NCI-H345 treated with DMSO at 0.1 percent for 48 hours (cell line): ENCODE data around the gene OCA2.

Source experiments
- DNase-seq: peaks from one replicate; lab custom pipeline; 2025; ENCODE audit not compliant: unreplicated experiment; lab: John Stamatoyannopoulos, UW

Gene OCA2

GRCh38 chr15:27885201-27885600 is 213.9 kb downstream of the OCA2 start:
- no peak for DNase-seq

- no peak for DNase-seq
Measured at GRCh38 chr15:27884726-27885125, 214.4 kb downstream of the OCA2 start.

GRCh38 chr15:27878841-27879240 is 220.3 kb downstream of the OCA2 start:
- no peak for DNase-seq

DNA sequence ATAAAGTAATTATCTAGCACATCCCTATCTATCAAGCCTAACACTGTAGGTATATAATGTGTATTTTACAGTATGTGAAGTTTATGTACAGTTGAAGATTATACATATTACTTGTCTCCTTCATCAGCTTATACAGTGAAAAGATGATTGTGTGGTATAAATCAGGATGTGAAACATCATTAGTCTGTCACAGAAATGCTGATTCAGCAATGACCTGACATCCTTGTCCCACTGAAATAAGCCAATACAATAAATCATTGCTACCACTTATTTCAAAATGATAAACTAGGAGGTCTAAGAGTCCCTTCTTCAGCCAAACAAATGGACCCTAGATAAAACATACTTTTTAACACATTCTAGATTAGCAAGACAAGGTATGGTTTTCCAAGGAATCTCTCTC is 225.3 kb downstream of the OCA2 start:
- DNase-seq, result no peak

DNA sequence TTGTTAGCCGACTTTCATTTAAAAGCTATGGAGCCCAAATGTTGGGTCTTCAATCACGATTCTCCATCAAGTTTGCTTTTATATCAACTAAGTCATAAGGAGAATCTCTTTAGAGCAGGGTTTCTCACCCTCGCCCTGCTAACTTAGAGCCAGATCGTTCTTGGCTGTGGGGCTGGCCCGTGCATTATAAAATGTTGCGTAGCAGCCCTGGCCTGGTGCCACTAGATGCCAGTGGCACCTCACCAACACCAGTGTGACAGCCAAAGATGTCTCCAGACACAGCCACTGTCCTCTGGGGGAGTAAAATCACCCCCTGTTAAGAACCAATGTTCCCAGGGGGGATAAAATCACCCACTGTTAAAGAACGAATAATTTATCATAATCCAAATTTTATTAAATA is 226.1 kb downstream of the OCA2 start:
- DNase-seq, result no peak

- no peak for DNase-seq
Measured at GRCh38 chr15:27872355-27872754, 226.8 kb downstream of the OCA2 start.

GRCh38 chr15:27871902-27872260 is 227.2 kb downstream of the OCA2 start:
- no peak for DNase-seq

GRCh38 chr15:27871078-27871901 is 227.8 kb downstream of the OCA2 start:
- no peak for DNase-seq

DNA sequence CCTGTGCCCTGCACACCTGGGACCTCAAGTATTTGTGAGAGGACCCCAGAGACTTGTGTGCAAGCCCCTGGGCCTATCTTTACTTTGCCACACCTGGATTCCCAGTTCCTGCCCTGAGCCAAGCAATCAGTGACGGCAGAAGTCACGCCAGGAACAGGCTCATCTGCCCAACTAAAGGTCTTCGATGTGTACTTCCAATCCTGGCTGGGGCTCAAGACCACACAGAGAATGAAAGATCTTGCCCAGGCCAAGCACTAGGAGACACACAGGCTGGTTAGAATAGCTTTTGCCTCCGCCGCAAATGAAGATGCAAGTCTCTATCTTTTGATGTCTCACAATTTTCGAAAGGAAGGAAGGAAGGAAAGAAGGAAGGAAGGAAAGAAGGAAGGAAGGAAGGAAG is 228.8 kb downstream of the OCA2 start:
- no peak for DNase-seq

DNA sequence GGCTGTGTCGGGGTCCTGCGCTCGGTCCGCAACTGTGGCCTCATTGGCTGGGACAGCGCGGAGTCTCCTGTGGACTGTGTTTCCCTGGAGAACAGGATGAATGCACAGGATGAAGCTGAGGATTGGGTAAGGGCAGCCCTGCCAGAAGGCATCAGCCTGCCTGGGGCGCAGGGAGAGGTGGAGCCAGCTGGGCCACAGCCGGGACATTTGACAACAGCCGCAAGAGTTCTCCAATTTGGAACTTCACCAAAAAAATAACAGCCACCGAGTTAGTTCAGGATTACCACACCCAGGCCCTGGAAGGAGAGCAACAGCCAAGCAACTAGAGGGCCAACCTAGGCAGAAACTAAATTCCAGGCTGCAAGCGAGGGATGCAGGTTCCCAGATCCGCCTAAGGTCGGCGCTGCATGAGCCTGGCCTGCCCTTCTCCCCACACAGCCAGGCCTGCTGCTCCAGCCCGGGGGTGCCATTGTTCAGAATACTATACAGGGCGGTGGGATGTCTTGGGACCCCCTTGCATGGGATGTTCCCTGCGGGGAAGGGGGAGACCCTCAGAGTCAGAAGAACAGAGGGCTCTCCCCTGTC is 229.3 kb downstream of the OCA2 start:
- no peak for DNase-seq

DNA sequence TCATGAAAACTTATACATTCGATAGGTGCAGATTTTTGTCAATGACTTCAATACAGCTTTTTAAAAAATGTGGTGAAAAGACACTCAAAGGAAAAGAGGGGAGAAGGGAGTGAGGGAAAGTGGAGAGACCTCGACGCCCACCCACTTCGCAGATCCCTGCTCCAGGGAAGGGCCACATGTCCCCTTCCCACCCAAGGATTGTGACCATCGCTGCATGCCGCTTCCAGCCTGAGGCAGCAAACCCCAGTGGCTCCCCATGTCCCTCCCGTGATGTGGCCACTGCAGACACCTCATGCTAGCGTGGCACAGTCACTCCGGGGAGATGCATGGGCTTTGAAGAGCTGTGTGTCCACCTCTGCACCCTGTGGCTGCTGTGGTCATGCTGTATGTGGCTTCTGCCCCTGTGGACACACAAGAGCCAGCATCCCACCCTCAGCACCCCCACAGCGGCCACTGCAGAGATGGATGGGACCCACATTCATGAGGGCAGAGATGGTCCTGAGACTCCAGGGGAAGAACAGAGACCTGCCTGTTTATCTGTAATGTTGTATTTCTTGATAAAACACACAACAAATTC is 230.2 kb downstream of the OCA2 start:
- DNase-seq, result no peak

GRCh38 chr15:27867861-27868260 is 231.3 kb downstream of the OCA2 start:
- no peak for DNase-seq

DNA sequence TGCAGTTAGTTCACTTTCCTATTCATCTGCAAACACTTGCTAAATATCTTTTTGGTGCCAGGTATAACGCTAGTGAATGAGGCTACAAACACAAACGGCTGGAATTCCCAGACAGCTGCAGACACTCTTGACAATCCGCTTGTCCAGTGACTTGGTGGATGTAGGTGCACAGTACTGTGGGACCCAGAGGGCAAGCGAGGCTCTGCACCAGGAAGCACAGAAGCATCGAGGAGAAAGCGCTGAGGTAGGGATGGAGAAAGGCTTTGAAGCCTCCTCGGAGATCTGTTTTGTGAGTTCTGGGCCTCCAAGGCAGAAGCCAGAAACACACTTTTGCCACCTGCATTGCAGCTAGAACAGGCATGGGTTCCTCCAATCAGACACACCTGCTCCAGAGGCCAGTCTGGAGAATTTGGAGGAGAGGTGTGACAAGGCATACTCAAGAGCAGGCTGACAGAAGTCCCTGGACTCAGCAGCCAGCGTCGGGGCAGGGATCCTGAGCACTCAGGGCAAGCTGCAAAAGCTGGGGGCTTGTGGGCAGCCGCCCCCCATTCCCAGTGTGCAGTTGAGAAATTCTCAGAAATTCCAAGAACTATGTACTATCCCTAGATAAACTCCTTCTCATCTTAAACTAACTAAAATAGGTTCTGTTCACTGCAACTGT is 232.5 kb downstream of the OCA2 start:
- no peak for DNase-seq

DNA sequence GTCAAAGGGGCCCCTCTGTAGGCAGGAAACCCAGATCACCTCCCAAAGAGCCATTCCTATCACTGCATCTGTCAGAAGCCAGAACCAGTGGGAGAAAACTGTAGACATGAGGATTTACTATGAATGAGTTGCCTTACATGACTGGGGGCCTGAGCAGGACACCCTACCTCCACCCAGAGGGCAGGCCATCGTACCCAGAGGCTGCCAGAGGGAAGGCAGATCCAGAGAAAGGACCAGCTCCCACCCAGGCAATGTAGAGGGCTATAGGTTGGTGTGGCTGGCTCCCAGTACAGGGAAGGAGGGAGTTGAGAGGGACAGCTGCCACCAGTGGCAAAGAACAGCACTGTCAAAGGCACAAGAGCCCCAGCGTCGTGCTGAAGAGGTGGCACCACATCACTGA is 233.2 kb downstream of the OCA2 start:
- DNase-seq, result no peak

DNA sequence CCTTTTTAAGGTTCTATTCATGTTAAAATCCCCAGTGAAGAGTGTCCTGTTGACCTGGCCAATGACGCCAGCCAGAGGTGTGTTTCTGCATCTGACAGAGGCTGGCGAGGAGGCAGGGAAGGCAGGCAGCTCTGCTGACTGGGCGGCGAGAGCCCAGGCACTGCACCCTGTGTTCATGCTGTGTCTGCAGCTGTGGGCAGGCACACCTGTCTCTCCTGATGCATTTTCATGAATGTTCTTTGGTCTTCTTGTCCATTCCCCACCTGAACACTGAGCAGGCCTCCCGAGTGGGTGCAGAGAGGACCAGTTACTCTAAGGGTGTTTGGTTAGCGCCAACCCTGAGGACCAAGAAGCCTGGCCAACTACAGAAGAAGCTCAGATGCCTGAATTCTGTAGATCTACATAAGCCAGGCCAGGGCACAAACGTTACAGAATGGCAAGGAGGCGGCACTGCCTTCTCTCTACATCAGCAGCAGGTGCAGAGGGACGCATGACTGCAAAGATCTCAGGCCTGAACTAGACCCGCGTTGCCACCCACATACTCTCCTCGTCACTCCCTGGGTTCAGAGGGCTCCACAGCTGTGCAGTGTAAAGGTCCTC is 233.7 kb downstream of the OCA2 start:
- no peak for DNase-seq

DNA sequence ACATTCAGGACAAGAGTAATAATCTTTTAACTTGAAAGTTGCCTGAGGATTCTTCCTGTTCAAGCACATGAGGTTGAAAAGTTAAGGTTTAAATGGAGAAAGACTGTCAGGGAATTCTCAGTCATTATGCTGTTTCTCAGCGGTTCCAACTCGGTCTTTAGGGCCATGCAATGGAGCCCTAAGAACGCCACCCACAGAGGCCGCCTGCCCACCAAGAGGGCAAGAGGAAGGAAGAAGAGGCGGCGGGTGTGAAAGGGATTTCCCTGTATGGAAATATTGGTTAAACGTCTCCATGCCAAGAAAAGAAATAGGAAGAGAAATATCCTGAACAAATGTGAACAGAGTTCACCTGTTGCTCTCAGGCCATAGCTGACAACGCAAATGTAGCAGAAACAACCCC is 234.4 kb downstream of the OCA2 start:
- DNase-seq, result no peak

DNA sequence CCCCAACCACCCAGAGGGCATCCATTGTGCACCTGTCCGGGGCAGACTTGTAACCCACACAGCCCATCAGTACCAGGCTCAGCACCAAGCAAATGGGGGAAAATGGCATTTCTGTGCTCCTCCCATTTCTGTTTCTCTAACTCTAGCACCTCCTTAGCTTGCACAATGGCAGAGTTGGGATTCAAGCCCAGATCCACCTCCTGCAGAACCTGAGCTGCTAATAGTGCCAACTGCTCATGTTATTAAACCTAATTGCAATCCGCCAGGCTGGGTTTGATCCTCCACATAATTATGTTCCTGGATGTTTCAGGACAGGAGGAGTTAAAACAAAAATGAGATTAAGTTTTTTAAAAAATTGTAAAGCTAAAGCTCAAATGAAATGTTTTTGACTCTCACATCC is 235.0 kb downstream of the OCA2 start:
- no peak for DNase-seq

GRCh38 chr15:27863000-27863399 is 236.1 kb downstream of the OCA2 start:
- DNase-seq, result no peak

DNA sequence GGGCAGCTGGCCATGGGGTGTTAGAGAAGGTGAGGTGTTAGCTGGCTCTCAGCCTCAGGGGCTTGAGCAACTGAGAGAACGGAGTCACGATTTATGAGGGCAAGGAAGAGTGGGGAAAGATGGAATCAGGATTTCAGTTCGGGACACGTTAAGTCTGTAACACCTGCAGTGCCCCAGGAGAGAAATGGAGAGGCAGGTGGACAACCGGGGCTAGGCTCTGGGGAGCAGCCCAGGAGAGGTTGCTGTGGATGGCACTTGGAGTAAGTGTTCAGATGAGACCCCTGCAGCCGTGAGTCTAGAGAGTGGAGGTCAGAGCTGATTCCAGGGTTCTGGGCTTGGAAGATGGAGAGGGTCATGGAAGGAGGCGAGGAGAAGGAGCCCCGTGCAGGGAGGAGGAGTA is 237.9 kb downstream of the OCA2 start:
- DNase-seq, result no peak

GRCh38 chr15:27855137-27855536 is 244.0 kb downstream of the OCA2 start:
- no peak for DNase-seq

DNA sequence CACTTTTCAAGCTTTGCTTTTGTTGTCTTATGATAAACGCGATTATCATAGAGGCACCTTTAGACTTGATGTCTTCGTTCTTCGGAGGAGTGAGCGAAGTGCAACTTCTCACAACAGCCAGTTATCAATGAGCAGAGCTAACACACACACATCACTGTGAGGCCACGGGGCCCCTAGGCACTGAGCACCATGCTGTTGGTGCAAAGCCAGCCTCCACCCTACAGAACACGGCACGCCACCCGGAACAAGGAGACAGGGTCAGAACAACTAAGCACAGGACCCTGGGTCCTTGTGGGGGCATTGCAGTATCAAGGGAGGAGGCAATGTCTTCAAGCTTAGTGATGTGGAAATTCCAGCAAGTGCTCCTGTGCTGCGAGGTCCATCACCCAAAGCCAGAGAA is 244.5 kb downstream of the OCA2 start:
- no peak for DNase-seq
